Measurements from ENCODE around the gene PDE4B.

DNA sequence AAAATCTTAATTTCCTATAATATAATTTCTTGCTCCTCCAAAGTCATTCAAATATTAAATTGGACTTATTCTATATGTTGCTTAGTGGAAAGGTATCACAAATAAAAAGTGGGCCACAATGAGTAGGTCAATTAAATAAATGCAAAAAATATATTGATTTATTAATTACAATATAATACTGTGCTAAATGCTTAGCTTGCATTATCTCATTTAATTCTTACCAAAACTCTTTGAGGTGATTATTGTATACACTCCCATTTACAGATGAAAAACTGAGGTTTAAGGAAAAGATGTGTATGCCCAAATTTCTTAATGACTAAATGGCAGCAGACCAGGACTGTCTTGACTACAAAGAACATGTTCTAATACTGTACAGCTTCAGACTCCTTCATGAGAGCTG is 415.9 kb downstream of the PDE4B start:
- TF ChIP-seq, protein P1, sequence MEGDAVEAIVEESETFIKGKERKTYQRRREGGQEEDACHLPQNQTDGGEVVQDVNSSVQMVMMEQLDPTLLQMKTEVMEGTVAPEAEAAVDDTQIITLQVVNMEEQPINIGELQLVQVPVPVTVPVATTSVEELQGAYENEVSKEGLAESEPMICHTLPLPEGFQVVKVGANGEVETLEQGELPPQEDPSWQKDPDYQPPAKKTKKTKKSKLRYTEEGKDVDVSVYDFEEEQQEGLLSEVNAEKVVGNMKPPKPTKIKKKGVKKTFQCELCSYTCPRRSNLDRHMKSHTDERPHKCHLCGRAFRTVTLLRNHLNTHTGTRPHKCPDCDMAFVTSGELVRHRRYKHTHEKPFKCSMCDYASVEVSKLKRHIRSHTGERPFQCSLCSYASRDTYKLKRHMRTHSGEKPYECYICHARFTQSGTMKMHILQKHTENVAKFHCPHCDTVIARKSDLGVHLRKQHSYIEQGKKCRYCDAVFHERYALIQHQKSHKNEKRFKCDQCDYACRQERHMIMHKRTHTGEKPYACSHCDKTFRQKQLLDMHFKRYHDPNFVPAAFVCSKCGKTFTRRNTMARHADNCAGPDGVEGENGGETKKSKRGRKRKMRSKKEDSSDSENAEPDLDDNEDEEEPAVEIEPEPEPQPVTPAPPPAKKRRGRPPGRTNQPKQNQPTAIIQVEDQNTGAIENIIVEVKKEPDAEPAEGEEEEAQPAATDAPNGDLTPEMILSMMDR (conservative IDR thresholded peaks at IDR 0.05; ENCODE audit: low read depth, low read length), result no peak
- no peak for TF ChIP-seq EZH2 (IDR thresholded peaks at IDR 0.05; ENCODE audit: low read length, unreplicated experiment)

Measured in PC-3 (cell line).